GM19240 (cell line): ENCODE results near the gene CYYR1.

Experiments
- DNase-seq: peaks from one replicate; pipeline ENCODE4 v3.0.0; 2011; ENCODE audit warnings: low spot score; ENCODE audit not compliant: insufficient read length

CYYR1 gene

GRCh38 chr21:26554365-26554764 lies 18.7 kb downstream of the CYYR1 start:
- DNase-seq, result no peak

- DNase-seq, result no peak
Observed at GRCh38 chr21:26553898-26554297, 19.2 kb downstream of the CYYR1 start.

- DNase-seq, result no peak
Observed at GRCh38 chr21:26550326-26550725, 22.8 kb downstream of the CYYR1 start.

GRCh38 chr21:26546446-26547097 lies 26.5 kb downstream of the CYYR1 start:
- DNase-seq, result no peak

GRCh38 chr21:26544201-26544775 lies 28.8 kb downstream of the CYYR1 start:
- no peak for DNase-seq

GRCh38 chr21:26540651-26541050 lies 32.4 kb downstream of the CYYR1 start:
- DNase-seq, result no peak

GRCh38 chr21:26539566-26539965 lies 33.5 kb downstream of the CYYR1 start:
- no peak for DNase-seq

GRCh38 chr21:26534517-26534916 lies 38.6 kb downstream of the CYYR1 start:
- no peak for DNase-seq

- DNase-seq, result no peak
Observed at GRCh38 chr21:26532208-26532607, 40.9 kb downstream of the CYYR1 start.

- DNase-seq, result no peak
Observed at GRCh38 chr21:26529526-26529925, 43.6 kb downstream of the CYYR1 start.

GRCh38 chr21:26528882-26529281 lies 44.2 kb downstream of the CYYR1 start:
- no peak for DNase-seq

GRCh38 chr21:26522704-26523103 lies 50.4 kb downstream of the CYYR1 start:
- no peak for DNase-seq

- DNase-seq, result no peak
Observed at GRCh38 chr21:26519142-26519541, 53.9 kb downstream of the CYYR1 start.

GRCh38 chr21:26515257-26515656 lies 57.8 kb downstream of the CYYR1 start:
- no peak for DNase-seq

- no peak for DNase-seq
Observed at GRCh38 chr21:26513212-26513611, 59.9 kb downstream of the CYYR1 start.

GRCh38 chr21:26512664-26513063 lies 60.4 kb downstream of the CYYR1 start:
- no peak for DNase-seq

- no peak for DNase-seq
Observed at GRCh38 chr21:26508903-26509302, 64.2 kb downstream of the CYYR1 start.

- no peak for DNase-seq
Observed at GRCh38 chr21:26506956-26507355, 66.1 kb downstream of the CYYR1 start.

- no peak for DNase-seq
Observed at GRCh38 chr21:26505211-26505610, 67.9 kb downstream of the CYYR1 start.

GRCh38 chr21:26503414-26503813 lies 69.7 kb downstream of the CYYR1 start:
- DNase-seq, result no peak

- DNase-seq, result no peak
Observed at GRCh38 chr21:26501495-26502021, 71.5 kb downstream of the CYYR1 start.

- DNase-seq, result no peak
Observed at GRCh38 chr21:26499495-26499894, 73.6 kb downstream of the CYYR1 start.

- DNase-seq, result no peak
Observed at GRCh38 chr21:26495283-26495849, 77.7 kb downstream of the CYYR1 start.
